ENCODE data around the gene MPC2. TPM values are rescaled to one million over a fixed set of nuclear protein-coding genes. Genes with fewer than 3 reads are reported as not detected.

The MPC2 gene
- total RNA-seq, 4 donors from 2014 or later = 88.2 to 140 (median 100.0) TPM

DNA sequence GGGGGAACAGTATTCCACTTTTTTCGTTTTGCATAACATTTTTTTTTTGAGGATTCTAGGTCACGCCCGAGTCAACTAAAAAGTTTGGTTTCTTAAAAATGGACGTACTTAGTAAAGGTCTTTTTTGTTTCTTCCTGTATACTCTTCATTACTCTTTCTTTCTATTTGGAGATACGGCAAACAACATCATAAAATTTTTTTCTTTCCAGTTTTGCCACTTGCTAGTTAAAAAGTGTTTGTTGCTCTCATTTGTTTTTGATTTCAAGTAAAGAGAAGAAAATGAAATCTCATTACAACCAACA lies 788 bp upstream of the MPC2 start:
- no peak for ATAC-seq
- H3K27ac ChIP-seq = peak overlapping the region; percentile 94 to 99 (median 98)
- no peak for DNase-seq
- intact Hi-C loops (cut with DNase I; ENCODE audit: low total_unique reads) (loop anchor here (2.0 to 10.0 kb wide), 9 partner anchors 115 to 1550 kb away; partner anchors contain the start of genes CREG1, POU2F1 and SLC19A2), in situ Hi-C loops (cut with MboI; ENCODE audit: low sequenced_read_pairs in 4 of 4) (loop anchor here in 2 of 4 donors (25.0 kb wide), 3 partner anchors 225 to 1550 kb away; partner anchors contain the start of genes ATP1B1 (in 1 of the 2), MPZL1 (in 1 of the 2) and SLC19A2 (in 1 of the 2))
- no peaks in the 10 kb centered on the region for H3K36me3 ChIP-seq
- peak overlapping the region; percentile 76 to 94 (median 90) for H3K4me3 ChIP-seq
- no peaks in the 10 kb centered on the region for H3K9me3 ChIP-seq
- TF ChIP-seq CTCF (IDR thresholded peaks at IDR 0.05 in 4 of 5, conservative IDR thresholded peaks at IDR 0.05 in 1 of 5) (no peak), POLR2A (IDR thresholded peaks at IDR 0.05) (no peak)
- H3K4me1 ChIP-seq = peaks cover 49 to 50% of the 10 kb centered on the region in 2 donors
- no peaks in the 10 kb centered on the region for H3K27me3 ChIP-seq

GRCh38 chr1:167936068-167936929 lies 573 bp downstream of the MPC2 start, which contains the start of gene DCAF6:
TSS of gene DCAF6 (plus strand) at chr1:167936683. CDS start at chr1:167936912, 229 bp downstream.
- no peaks in the 10 kb centered on the region for H3K27me3 ChIP-seq
- peak; percentile 86 to 87 for TF ChIP-seq POLR2A (IDR thresholded peaks at IDR 0.05)
- no peak for TF ChIP-seq CTCF (IDR thresholded peaks at IDR 0.05 in 4 of 5, conservative IDR thresholded peaks at IDR 0.05 in 1 of 5)
- intact Hi-C loops (cut with DNase I; ENCODE audit: low total_unique reads) = loop anchor here (2.0 to 10.0 kb wide), 9 partner anchors 114 to 1551 kb away; partner anchors contain the start of genes CREG1, POU2F1 and SLC19A2
- H3K4me1 ChIP-seq = peaks cover 51 to 52% of the 10 kb centered on the region in 2 donors
- ATAC-seq = peak; percentile 85
- in situ Hi-C loops (cut with MboI; ENCODE audit: low sequenced_read_pairs in 4 of 4) = loop anchor here in 2 of 4 donors (25.0 kb wide), 3 partner anchors 224 to 1551 kb away; partner anchors contain the start of genes ATP1B1 (in 1 of the 2), MPZL1 (in 1 of the 2) and SLC19A2 (in 1 of the 2)
- H3K27ac ChIP-seq = peak within 1 kb of the TSS; percentile 94 to 99 (median 98)
- H3K9me3 ChIP-seq = no peaks in the 10 kb centered on the region
- DNase-seq = peak; percentile 96 to 98
- peak within 1 kb of the TSS; percentile 76 to 94 (median 90) for H3K4me3 ChIP-seq
- no peaks in the 10 kb centered on the region for H3K36me3 ChIP-seq

DNA sequence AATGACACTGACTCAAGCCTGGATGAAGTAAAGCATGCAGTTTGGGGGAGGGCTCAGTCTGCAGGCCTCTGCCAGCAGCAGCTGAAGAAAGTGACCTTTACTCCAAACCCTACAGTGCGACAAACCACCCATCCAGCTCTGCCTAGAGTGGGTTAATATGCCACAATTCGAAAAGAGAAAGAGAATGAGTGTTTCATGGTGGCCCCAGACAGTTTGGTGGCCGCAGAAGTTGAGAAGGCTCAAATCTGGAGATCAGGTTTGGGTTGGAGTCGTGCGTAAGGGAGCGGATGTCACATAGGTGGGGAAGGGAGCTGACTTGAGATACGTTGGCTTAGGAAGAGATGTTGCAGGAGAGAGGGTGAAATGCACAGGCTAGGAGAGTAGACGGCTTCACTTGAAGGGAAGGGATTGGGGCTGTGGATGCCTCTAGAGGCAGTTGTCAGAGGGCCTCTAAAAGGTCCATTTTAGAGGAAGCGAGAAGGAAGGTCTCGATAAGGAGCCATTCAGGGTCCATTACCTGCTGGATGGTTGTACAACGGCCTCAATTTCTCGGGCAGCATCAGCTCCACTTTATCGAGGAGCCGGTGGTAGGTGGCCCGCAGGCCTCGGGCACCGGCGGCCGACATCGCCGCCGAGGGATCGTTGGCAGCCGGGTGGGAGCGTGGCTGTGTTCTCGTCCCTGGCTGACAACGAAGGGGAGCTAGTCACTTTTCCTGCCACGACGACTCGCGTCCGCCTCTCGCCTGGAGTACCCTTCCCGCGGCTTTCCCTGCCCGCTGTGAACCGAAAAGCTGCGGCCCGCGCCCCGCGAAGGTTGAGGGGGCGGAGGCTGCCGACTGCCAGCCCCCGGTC lies 1.4 kb downstream of the MPC2 start:
- Histone ChIP-seq H3K4me3 (peak overlapping the region; percentile 69 to 94 (median 84)), H3K27me3 (no peaks in the 10 kb centered on the region), H3K4me1 (peaks cover 47 to 52% of the 10 kb centered on the region in 2 donors), H3K9me3 (no peaks in the 10 kb centered on the region), H3K36me3 (no peaks in the 10 kb centered on the region), H3K27ac (peak overlapping the region; percentile 94 to 99 (median 98))
- in situ Hi-C loops (cut with MboI; ENCODE audit: low sequenced_read_pairs in 4 of 4) = loop anchor here in 2 of 4 donors (25.0 kb wide), 3 partner anchors 223 to 1552 kb away; partner anchors contain the start of genes ATP1B1 (in 1 of the 2), MPZL1 (in 1 of the 2) and SLC19A2 (in 1 of the 2)
- no peak for DNase-seq
- TF ChIP-seq CTCF (IDR thresholded peaks at IDR 0.05 in 4 of 5, conservative IDR thresholded peaks at IDR 0.05 in 1 of 5) (no peak), POLR2A (IDR thresholded peaks at IDR 0.05) (peak; percentile 87 to 88)
- intact Hi-C loops (cut with DNase I; ENCODE audit: low total_unique reads) = loop anchor here (2.0 to 10.0 kb wide), 9 partner anchors 113 to 1552 kb away; partner anchors contain the start of genes CREG1, POU2F1 and SLC19A2
- peak; percentile 22 to 29 for ATAC-seq

All from gastrocnemius medialis (tissue), 4 donors.